DND-41 (cell line): ENCODE results near the gene CFAP107.

Experiments
- CTCF ChIP-seq: IDR thresholded peaks from 2 replicates; pipeline ENCODE4 v1.5.1; 2012; ENCODE audit warnings: borderline replicate concordance, low read length, moderate library complexity, mild to moderate bottlenecking; ENCODE audit not compliant: poor library complexity, severe bottlenecking; ENCODE audit errors: extremely low read depth
- EZH2 ChIP-seq: IDR thresholded peaks from 3 replicates; pipeline ENCODE4 v1.6.1; 2012; ENCODE audit warnings: borderline replicate concordance, low read depth, mild to moderate bottlenecking, moderate library complexity, low read length, inconsistent platforms; ENCODE audit not compliant: severe bottlenecking

DNA sequence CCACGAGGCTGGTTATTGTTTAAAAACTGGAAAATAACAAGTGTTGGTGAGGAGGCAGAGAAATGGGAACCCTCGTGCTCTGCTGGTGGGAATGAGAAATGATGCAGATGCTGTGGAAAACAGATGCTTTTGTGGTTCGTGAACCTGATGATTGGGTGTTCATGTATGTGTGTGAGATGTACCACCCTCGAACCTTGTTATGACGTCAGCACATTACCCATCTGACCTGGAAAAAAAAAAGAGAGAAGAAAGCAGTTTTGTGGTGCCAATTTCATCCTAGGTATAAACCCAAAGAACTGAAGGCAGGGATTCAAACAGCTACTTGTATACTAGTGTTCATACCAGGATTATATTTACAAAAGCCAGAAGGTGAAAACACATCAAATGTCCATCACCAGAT lies 6.4 kb upstream of the CFAP107 start:
- TF ChIP-seq CTCF = no peak
- TF ChIP-seq EZH2 = no peak
